GM19324 (cell line): ENCODE data around the gene N4BP2L2.
A peak's percentile ranks its signal among the peaks of the same experiment; 100 is the strongest.
"Not testable (repeated sequence)": the region's sequence is repeated elsewhere in the genome, so short reads cannot be mapped to it uniquely, and the experiment has no call there.

ENCODE experiments used
- ATAC-seq: cut with Tn5 transposase; IDR thresholded peaks from one replicate; pipeline ENCODE4 v1.9.1; 2021; ENCODE audit warnings: mild to moderate bottlenecking, moderate library complexity; ENCODE audit not compliant: unreplicated experiment, low FRiP score

The N4BP2L2 gene

GRCh38 chr13:32538621-32539246 is at the start of gene N4BP2L2:
N4BP2L2 (minus strand) TSS chr13:32538795; CDS start chr13:32537027, 1,768 bp downstream.
- peak; percentile 98 for ATAC-seq

GRCh38 chr13:32587811-32588170 is 49.2 kb upstream of the N4BP2L2 start:
- ATAC-seq, result no peak

GRCh38 chr13:32587011-32587810 is 48.6 kb upstream of the N4BP2L2 start:
- ATAC-seq, result peak; percentile 43

GRCh38 chr13:32586080-32586900 is 47.7 kb upstream of the N4BP2L2 start, which contains the start of gene PDS5B:
PDS5B (plus strand) TSS chr13:32586452; CDS start chr13:32648773, 62,321 bp downstream.
- ATAC-seq, result peak; percentile 88

GRCh38 chr13:32585550-32586079 is 47.0 kb upstream of the N4BP2L2 start:
- no peak for ATAC-seq

GRCh38 chr13:32582991-32583390 is 44.4 kb upstream of the N4BP2L2 start:
- ATAC-seq, result no peak

GRCh38 chr13:32582281-32582680 is 43.7 kb upstream of the N4BP2L2 start:
- ATAC-seq, result no peak

- no peak for ATAC-seq
These were observed 42.7 kb upstream of the N4BP2L2 start for GRCh38 chr13:32581177-32581786.

- ATAC-seq, result no peak
These were observed 38.4 kb upstream of the N4BP2L2 start for GRCh38 chr13:32577032-32577431.

- not testable (repeated sequence) for ATAC-seq
These were observed 37.1 kb upstream of the N4BP2L2 start for GRCh38 chr13:32575687-32576086.

GRCh38 chr13:32560842-32561241 is 22.2 kb upstream of the N4BP2L2 start:
- not testable (repeated sequence) for ATAC-seq

- ATAC-seq, result no peak
These were observed 17.0 kb upstream of the N4BP2L2 start for GRCh38 chr13:32555613-32556012.

GRCh38 chr13:32553720-32554119 is 15.1 kb upstream of the N4BP2L2 start:
- ATAC-seq, result no peak

- ATAC-seq, result no peak
These were observed 11.2 kb upstream of the N4BP2L2 start for GRCh38 chr13:32549788-32550187.

- ATAC-seq, result no peak
These were observed 10.2 kb upstream of the N4BP2L2 start for GRCh38 chr13:32548837-32549236.

GRCh38 chr13:32545083-32545482 is 6.5 kb upstream of the N4BP2L2 start:
- ATAC-seq, result no peak

GRCh38 chr13:32542221-32542620 is 3.6 kb upstream of the N4BP2L2 start:
- no peak for ATAC-seq

- peak; percentile 84 for ATAC-seq
These were observed 413 bp downstream of the N4BP2L2 start for GRCh38 chr13:32538143-32538620.

- ATAC-seq, result no peak
These were observed 934 bp downstream of the N4BP2L2 start for GRCh38 chr13:32537580-32538142.

GRCh38 chr13:32535748-32536147 is 2.8 kb downstream of the N4BP2L2 start:
- no peak for ATAC-seq
